ENCODE measurements around the gene KIFC3. TPM values are rescaled to one million over a fixed set of nuclear protein-coding genes. Genes with fewer than 3 reads are reported as not detected.

KIFC3 gene
- total RNA-seq, 4 donors from 2014 or later = 3.2 to 44.2 (median 17.4) TPM

- DNase-seq = no peak
- no peaks in the 10 kb centered on the region for H3K27me3 ChIP-seq
- TF ChIP-seq CTCF (IDR thresholded peaks at IDR 0.05) (no peak), POLR2A (IDR thresholded peaks at IDR 0.05) (no peak)
- H3K4me1 ChIP-seq = no peaks in the 10 kb centered on the region
- no peak overlapping the region for H3K27ac ChIP-seq
- H3K9me3 ChIP-seq = no peaks in the 10 kb centered on the region
- intact Hi-C loops (cut with DNase I; ENCODE audit: low total_unique reads) = no loop called here
- H3K36me3 ChIP-seq = no peaks in the 10 kb centered on the region
- H3K4me3 ChIP-seq = no peak overlapping the region
These were observed 31.0 kb downstream of the KIFC3 start for GRCh38 chr16:57771141-57771785.

GRCh38 chr16:57770361-57770760 is 31.9 kb downstream of the KIFC3 start:
- Histone ChIP-seq H3K4me1 (no peaks in the 10 kb centered on the region), H3K27me3 (no peaks in the 10 kb centered on the region), H3K9me3 (no peaks in the 10 kb centered on the region), H3K27ac (no peak overlapping the region), H3K36me3 (no peaks in the 10 kb centered on the region), H3K4me3 (no peak overlapping the region)
- TF ChIP-seq CTCF (IDR thresholded peaks at IDR 0.05) (no peak), POLR2A (IDR thresholded peaks at IDR 0.05) (no peak)
- DNase-seq = no peak
- intact Hi-C loops (cut with DNase I; ENCODE audit: low total_unique reads) = no loop called here

- TF ChIP-seq CTCF (IDR thresholded peaks at IDR 0.05) (no peak), POLR2A (IDR thresholded peaks at IDR 0.05) (no peak)
- no peak for DNase-seq
- Histone ChIP-seq H3K27ac (no peak overlapping the region), H3K27me3 (no peaks in the 10 kb centered on the region), H3K4me3 (no peak overlapping the region), H3K36me3 (no peaks in the 10 kb centered on the region), H3K4me1 (no peaks in the 10 kb centered on the region), H3K9me3 (no peaks in the 10 kb centered on the region)
- intact Hi-C loops (cut with DNase I; ENCODE audit: low total_unique reads) = no loop called here
These were observed 32.6 kb downstream of the KIFC3 start for GRCh38 chr16:57769541-57770145.

GRCh38 chr16:57766714-57767348 is 35.5 kb downstream of the KIFC3 start:
- Histone ChIP-seq H3K4me3 (no peak overlapping the region), H3K27ac (no peak overlapping the region), H3K4me1 (no peaks in the 10 kb centered on the region), H3K27me3 (no peaks in the 10 kb centered on the region), H3K36me3 (no peaks in the 10 kb centered on the region), H3K9me3 (no peaks in the 10 kb centered on the region)
- TF ChIP-seq CTCF (IDR thresholded peaks at IDR 0.05) (no peak), POLR2A (IDR thresholded peaks at IDR 0.05) (no peak)
- DNase-seq = no peak
- intact Hi-C loops (cut with DNase I; ENCODE audit: low total_unique reads) = no loop called here

- Histone ChIP-seq H3K4me1 (no peaks in the 10 kb centered on the region), H3K4me3 (no peak overlapping the region), H3K9me3 (no peaks in the 10 kb centered on the region), H3K27ac (no peak overlapping the region), H3K36me3 (no peaks in the 10 kb centered on the region), H3K27me3 (no peaks in the 10 kb centered on the region)
- intact Hi-C loops (cut with DNase I; ENCODE audit: low total_unique reads) = no loop called here
- DNase-seq = no peak
- TF ChIP-seq CTCF (IDR thresholded peaks at IDR 0.05) = no peak
- no peak for TF ChIP-seq POLR2A (IDR thresholded peaks at IDR 0.05)
These were observed 37.0 kb downstream of the KIFC3 start for GRCh38 chr16:57765160-57765728.

All from uterus (tissue), 4 donors.